ENCODE results near the gene SMIM23. TPM values are rescaled to one million over a fixed set of nuclear protein-coding genes. Genes with fewer than 3 reads are reported as not detected.

SMIM23 gene
- polyA plus RNA-seq, 3 donors = not detected

DNA sequence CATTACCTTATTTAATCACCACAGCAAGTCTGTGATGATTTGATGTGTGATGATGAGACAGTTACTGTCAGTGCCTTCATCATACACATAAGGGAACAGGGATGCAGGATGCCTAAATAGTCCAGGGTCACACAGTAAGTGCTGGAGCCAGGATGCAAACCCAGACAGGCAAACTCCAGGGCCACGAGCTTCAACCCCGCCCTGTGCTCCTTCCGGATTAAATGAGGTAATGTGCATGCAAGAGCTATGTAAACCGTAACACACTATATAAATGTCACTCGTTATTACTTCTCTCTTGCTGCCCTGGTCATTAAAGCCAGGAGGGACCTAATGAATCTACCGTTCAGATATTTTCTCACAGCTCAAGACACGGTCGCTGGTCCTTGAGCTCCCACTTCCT is 12.8 kb downstream of the SMIM23 start:
- Histone ChIP-seq H3K4me2 (replicated peaks; ENCODE audit: extremely low read depth, low read length, poor library complexity, severe bottlenecking) (no peak overlapping the region), H4K20me1 (ENCODE audit: insufficient read depth, low read length) (no peaks in the 10 kb centered on the region), H2AFZ (ENCODE audit: insufficient read depth, low read depth, low read length, poor library complexity, severe bottlenecking) (no peak overlapping the region), H3K4me3 (replicated peaks in 1 of 3; ENCODE audit: low read depth in 2 of 3, low read length in 3 of 3) (no peak overlapping the region), H3K27me3 (ENCODE audit: control insufficient read depth in 2 of 2, insufficient read depth in 2 of 2, low read length in 2 of 2) (no peaks in the 10 kb centered on the region), H3K4me1 (ENCODE audit: control insufficient read depth in 1 of 2, insufficient read depth in 2 of 2, low read length in 2 of 2) (peaks cover 0 to 3% of the 10 kb centered on the region in 2 donors), H3K36me3 (replicated peaks in 1 of 2; ENCODE audit: control insufficient read depth in 1 of 2, insufficient read depth in 2 of 2, low read length in 2 of 2) (no peaks in the 10 kb centered on the region), H3K27ac (ENCODE audit: low read depth in 1 of 2, low read length in 2 of 2) (no peak overlapping the region), H3K9ac (ENCODE audit: insufficient read depth, low read length, poor library complexity, severe bottlenecking) (no peak overlapping the region), H3K9me3 (replicated peaks in 1 of 2; ENCODE audit: control insufficient read depth in 1 of 2, insufficient read depth in 1 of 2, low read length in 2 of 2) (no peaks in the 10 kb centered on the region), H3K79me2 (ENCODE audit: insufficient read depth, low read length) (no peaks in the 10 kb centered on the region)
- Mint-ChIP-seq H3K27ac (no peak overlapping the region), H3K4me1 (peaks cover 6% of the 10 kb centered on the region), H3K4me3 (no peak overlapping the region), H3K27me3 (ENCODE audit: low read depth in 3 of 3) (peaks cover 0 to 3% (median 2%) of the 10 kb centered on the region in 3 donors), H3K36me3 (no peaks in the 10 kb centered on the region), H3K9me3 (no peaks in the 10 kb centered on the region)
- WGBS (ENCODE audit: insufficient coverage) = 93% methylated on average over 8 of the region's 8 CpGs
- DNase-seq = no peak
- TF ChIP-seq, protein P1, sequence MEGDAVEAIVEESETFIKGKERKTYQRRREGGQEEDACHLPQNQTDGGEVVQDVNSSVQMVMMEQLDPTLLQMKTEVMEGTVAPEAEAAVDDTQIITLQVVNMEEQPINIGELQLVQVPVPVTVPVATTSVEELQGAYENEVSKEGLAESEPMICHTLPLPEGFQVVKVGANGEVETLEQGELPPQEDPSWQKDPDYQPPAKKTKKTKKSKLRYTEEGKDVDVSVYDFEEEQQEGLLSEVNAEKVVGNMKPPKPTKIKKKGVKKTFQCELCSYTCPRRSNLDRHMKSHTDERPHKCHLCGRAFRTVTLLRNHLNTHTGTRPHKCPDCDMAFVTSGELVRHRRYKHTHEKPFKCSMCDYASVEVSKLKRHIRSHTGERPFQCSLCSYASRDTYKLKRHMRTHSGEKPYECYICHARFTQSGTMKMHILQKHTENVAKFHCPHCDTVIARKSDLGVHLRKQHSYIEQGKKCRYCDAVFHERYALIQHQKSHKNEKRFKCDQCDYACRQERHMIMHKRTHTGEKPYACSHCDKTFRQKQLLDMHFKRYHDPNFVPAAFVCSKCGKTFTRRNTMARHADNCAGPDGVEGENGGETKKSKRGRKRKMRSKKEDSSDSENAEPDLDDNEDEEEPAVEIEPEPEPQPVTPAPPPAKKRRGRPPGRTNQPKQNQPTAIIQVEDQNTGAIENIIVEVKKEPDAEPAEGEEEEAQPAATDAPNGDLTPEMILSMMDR (IDR thresholded peaks at IDR 0.05) = no peak
- intact Hi-C loops (cut with micrococcal nuclease) = no loop called here

DNA sequence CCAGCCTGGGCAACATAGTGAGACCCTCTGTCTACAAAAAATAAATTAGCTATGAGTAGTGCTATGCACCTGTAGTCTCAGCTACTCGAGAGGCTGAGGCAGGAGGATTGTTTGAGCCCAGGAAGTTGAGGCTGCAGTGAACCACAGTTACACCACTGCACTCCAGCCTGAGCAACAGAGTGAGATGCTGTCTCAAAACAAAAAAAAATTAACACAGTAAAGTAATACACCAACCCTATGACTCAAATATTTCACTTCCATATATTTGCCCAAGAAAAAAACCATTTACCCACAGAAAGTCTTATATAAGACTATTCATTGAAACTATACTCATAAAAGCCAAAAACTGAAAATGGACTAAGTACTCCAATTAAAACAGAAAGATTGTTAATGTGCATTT is 16.2 kb downstream of the SMIM23 start:
- H3K27me3 ChIP-seq (ENCODE audit: control insufficient read depth in 2 of 2, insufficient read depth in 2 of 2, low read length in 2 of 2) = peaks cover 10 to 16% of the 10 kb centered on the region in 2 donors
- no peak overlapping the region for H3K9ac ChIP-seq (ENCODE audit: insufficient read depth, low read length, poor library complexity, severe bottlenecking)
- no peaks in the 10 kb centered on the region for H3K9me3 ChIP-seq (replicated peaks in 1 of 2; ENCODE audit: control insufficient read depth in 1 of 2, insufficient read depth in 1 of 2, low read length in 2 of 2)
- peaks cover 17 to 23% (median 18%) of the 10 kb centered on the region in 3 donors for H3K27me3 Mint-ChIP-seq (ENCODE audit: low read depth in 3 of 3)
- H4K20me1 ChIP-seq (ENCODE audit: insufficient read depth, low read length) = no peaks in the 10 kb centered on the region
- H3K36me3 Mint-ChIP-seq = no peaks in the 10 kb centered on the region
- intact Hi-C loops (cut with micrococcal nuclease) = no loop called here
- H3K9me3 Mint-ChIP-seq = peaks cover 0 to 2% (median 0%) of the 10 kb centered on the region in 7 donors
- no peak overlapping the region for H3K27ac Mint-ChIP-seq
- H3K27ac ChIP-seq (ENCODE audit: low read depth in 1 of 2, low read length in 2 of 2) = no peak overlapping the region
- no peak overlapping the region for H2AFZ ChIP-seq (ENCODE audit: insufficient read depth, low read depth, low read length, poor library complexity, severe bottlenecking)
- H3K4me3 ChIP-seq (replicated peaks in 1 of 3; ENCODE audit: low read depth in 2 of 3, low read length in 3 of 3) = no peak overlapping the region
- no peaks in the 10 kb centered on the region for H3K36me3 ChIP-seq (replicated peaks in 1 of 2; ENCODE audit: control insufficient read depth in 1 of 2, insufficient read depth in 2 of 2, low read length in 2 of 2)
- no peak overlapping the region for H3K4me2 ChIP-seq (replicated peaks; ENCODE audit: extremely low read depth, low read length, poor library complexity, severe bottlenecking)
- H3K4me1 Mint-ChIP-seq = peaks cover 6% of the 10 kb centered on the region
- peaks cover 0 to 3% of the 10 kb centered on the region in 2 donors for H3K4me1 ChIP-seq (ENCODE audit: control insufficient read depth in 1 of 2, insufficient read depth in 2 of 2, low read length in 2 of 2)
- WGBS (ENCODE audit: insufficient coverage) = no CpG with 5 or more reads among the region's 1 CpG
- no peak overlapping the region for H3K4me3 Mint-ChIP-seq
- no peak for DNase-seq
- TF ChIP-seq, protein P1 (IDR thresholded peaks at IDR 0.05) = no peak
- H3K79me2 ChIP-seq (ENCODE audit: insufficient read depth, low read length) = no peaks in the 10 kb centered on the region
